ENCODE measurements around the gene MCRIP1. TPM values are rescaled to one million over a fixed set of nuclear protein-coding genes. Genes with fewer than 3 reads are reported as not detected.
A peak's percentile ranks its signal among the peaks of the same experiment; 100 is the strongest.

The MCRIP1 gene
- total and polyA plus RNA-seq, 9 of the 15 experiments (the other 6 are each of a cell fraction or from before 2014, with no cell fraction given): 0.39 to 35.8 (median 9.7) TPM

GRCh38 chr17:81822996-81823819, 9.9 kb downstream of the MCRIP1 start:
- Histone ChIP-seq H3K9me3 (replicated peaks; ENCODE audit: control insufficient read depth, insufficient read depth, low read depth, low read length) (no peaks in the 10 kb centered on the region), H3K27me3 (ENCODE audit: control insufficient read depth in 2 of 2, insufficient read depth in 2 of 2, low read length in 2 of 2) (no peaks in the 10 kb centered on the region), H3K9ac (ENCODE audit: insufficient read depth in 1 of 2, low read depth in 2 of 2, low read length in 2 of 2) (peak overlapping the region in 1 of 2 experiments; percentile 93; a peak in 2 of 4 replicates), H3K36me3 (ENCODE audit: control insufficient read depth, insufficient read depth, low read length) (no peaks in the 10 kb centered on the region), H2AFZ (ENCODE audit: low read depth, low read length) (no peak overlapping the region), H3K79me2 (ENCODE audit: control insufficient read depth, insufficient read depth, low read length) (no peaks in the 10 kb centered on the region), H3K9me1 (ENCODE audit: control insufficient read depth, insufficient read depth, low read length) (no peaks in the 10 kb centered on the region), H3K4me1 (replicated peaks in 1 of 2; ENCODE audit: control insufficient read depth in 2 of 2, insufficient read depth in 2 of 2, low read length in 2 of 2) (peaks cover 17 to 68% of the 10 kb centered on the region in 2 experiments), H4K20me1 (replicated peaks; ENCODE audit: control insufficient read depth, insufficient read depth, low read length) (no peaks in the 10 kb centered on the region), H3K27ac (ENCODE audit: extremely low read depth, low read depth, low read length) (peak overlapping the region; percentile 84; the same call in 1 of the 3 replicates), H3K4me2 (ENCODE audit: insufficient read depth, low read length) (no peak overlapping the region), H3K4me3 (no peak overlapping the region)
- DNase-seq (ENCODE audit: extremely low read depth in 1 of 4, low spot score in 3 of 4) (no peak), FAIRE-seq (no peak), ATAC-seq (no peak)
- POLR2A ChIA-PET: interaction anchor here (1.0 kb wide), 1 partner anchor 11 kb away, joined by 4 read pairs; the partner anchor contains the start of gene MCRIP1
- intact Hi-C loops (cut with micrococcal nuclease) (loop anchor here (5.0 kb wide), 1 partner anchor 39 kb away; the partner anchor contains the start of gene P4HB), in situ Hi-C loops (cut with MboI) (no loop called here)
- BruUV-seq (replicated peaks): no TSS peak
- CTCF ChIA-PET (ENCODE audit: low intra/inter-chr PET ratio): no interaction called here
- TF ChIP-seq ZEB2 (IDR thresholded peaks at IDR 0.05) (no peak), POLR2G (IDR thresholded peaks at IDR 0.05; ENCODE audit: low read depth, low read length) (0 out of 2 replicates have a peak, but pooled peaks have one; percentile 8)
- WGBS (ENCODE audit: insufficient coverage, low coverage, missing lambda C conversion rate): 94% methylated on average over 13 of the region's 30 CpGs

DNA sequence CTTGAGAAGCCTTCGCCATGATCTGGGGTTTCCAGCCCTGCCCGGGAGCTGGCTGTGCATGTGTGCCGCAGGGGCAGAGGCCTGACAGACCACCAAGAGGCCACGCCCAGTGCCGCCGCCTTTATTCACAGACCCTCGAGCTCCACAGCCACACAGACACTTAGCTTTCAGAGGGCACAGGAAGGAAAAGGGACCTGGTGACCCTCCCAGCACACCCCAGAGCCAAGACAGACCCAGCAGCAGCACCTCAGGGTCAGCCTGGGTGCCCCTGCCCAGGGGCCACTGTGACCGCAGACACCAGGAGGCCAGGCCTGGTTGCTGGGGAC, 10.8 kb downstream of the MCRIP1 start:
- ChIA-PET POLR2A (interaction anchor here (0.6 to 1.2 kb wide), 12 partner anchors 11 to 97 kb away, joined by 3 to 5 read pairs (median 3); partner anchors contain the start of gene MCRIP1), CTCF (ENCODE audit: low intra/inter-chr PET ratio) (interaction anchor here (0.7 kb wide), 1 partner anchor 89 kb away, joined by 4 read pairs; no protein-coding TSS in a partner anchor)
- Histone ChIP-seq H3K79me2 (ENCODE audit: control insufficient read depth, insufficient read depth, low read length) (no peaks in the 10 kb centered on the region), H3K4me1 (replicated peaks in 1 of 2; ENCODE audit: control insufficient read depth in 2 of 2, insufficient read depth in 2 of 2, low read length in 2 of 2) (peaks cover 19 to 70% of the 10 kb centered on the region in 2 experiments), H4K20me1 (replicated peaks; ENCODE audit: control insufficient read depth, insufficient read depth, low read length) (no peaks in the 10 kb centered on the region), H3K27me3 (ENCODE audit: control insufficient read depth in 2 of 2, insufficient read depth in 2 of 2, low read length in 2 of 2) (no peaks in the 10 kb centered on the region), H3K27ac (ENCODE audit: extremely low read depth, low read depth, low read length) (peak overlapping the region; percentile 84), H2AFZ (ENCODE audit: low read depth, low read length) (peak overlapping the region; percentile 90), H3K9ac (ENCODE audit: insufficient read depth in 1 of 2, low read depth in 2 of 2, low read length in 2 of 2) (peak overlapping the region; percentile 69 to 93), H3K4me3 (no peak overlapping the region), H3K36me3 (ENCODE audit: control insufficient read depth, insufficient read depth, low read length) (no peaks in the 10 kb centered on the region), H3K9me1 (ENCODE audit: control insufficient read depth, insufficient read depth, low read length) (no peaks in the 10 kb centered on the region), H3K4me2 (ENCODE audit: insufficient read depth, low read length) (peak overlapping the region; percentile 67; the same call in 1 of the 2 replicates), H3K9me3 (replicated peaks; ENCODE audit: control insufficient read depth, insufficient read depth, low read depth, low read length) (no peaks in the 10 kb centered on the region)
- DNase-seq (ENCODE audit: extremely low read depth in 1 of 4, low spot score in 3 of 4): no peak
- no TSS peak for BruUV-seq (replicated peaks)
- ATAC-seq: peak; percentile 6; the same call in 2 of the 3 replicates
- in situ Hi-C loops (cut with MboI) (no loop called here), intact Hi-C loops (cut with micrococcal nuclease) (loop anchor here (5.0 kb wide), 1 partner anchor 40 kb away; the partner anchor contains the start of gene P4HB)
- 43% methylated on average over 7 of the region's 8 CpGs for WGBS (ENCODE audit: insufficient coverage, low coverage, missing lambda C conversion rate)
- FAIRE-seq: no peak
- TF ChIP-seq, protein P1, sequence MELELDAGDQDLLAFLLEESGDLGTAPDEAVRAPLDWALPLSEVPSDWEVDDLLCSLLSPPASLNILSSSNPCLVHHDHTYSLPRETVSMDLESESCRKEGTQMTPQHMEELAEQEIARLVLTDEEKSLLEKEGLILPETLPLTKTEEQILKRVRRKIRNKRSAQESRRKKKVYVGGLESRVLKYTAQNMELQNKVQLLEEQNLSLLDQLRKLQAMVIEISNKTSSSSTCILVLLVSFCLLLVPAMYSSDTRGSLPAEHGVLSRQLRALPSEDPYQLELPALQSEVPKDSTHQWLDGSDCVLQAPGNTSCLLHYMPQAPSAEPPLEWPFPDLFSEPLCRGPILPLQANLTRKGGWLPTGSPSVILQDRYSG (tag; conservative IDR thresholded peaks at IDR 0.05; ENCODE audit: low read depth): 0 out of 2 replicates have a peak, but pooled peaks have one; percentile 10
- no peak for TF ChIP-seq MEF2A (IDR thresholded peaks at IDR 0.05; ENCODE audit: control insufficient read depth, low read depth, low read length)
- TF ChIP-seq, protein P2, sequence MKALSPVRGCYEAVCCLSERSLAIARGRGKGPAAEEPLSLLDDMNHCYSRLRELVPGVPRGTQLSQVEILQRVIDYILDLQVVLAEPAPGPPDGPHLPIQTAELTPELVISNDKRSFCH (CRISPR knock-in tag; IDR thresholded peaks at IDR 0.05): no peak
- TF ChIP-seq, protein P2 (tag; IDR thresholded peaks at IDR 0.05): 0 out of 2 replicates have a peak, but pooled peaks have one; percentile 85
- TF ChIP-seq HNRNPLL (IDR thresholded peaks at IDR 0.05; ENCODE audit: low read depth, low read length, poor library complexity, severe bottlenecking): no peak
- TF ChIP-seq TCFL5 (CRISPR knock-in tag; conservative IDR thresholded peaks at IDR 0.05): no peak
- no peak for TF ChIP-seq CBX2 (IDR thresholded peaks at IDR 0.05; ENCODE audit: insufficient read depth, low read length, poor library complexity, severe bottlenecking)
- TF ChIP-seq FOXJ2 (tag; IDR thresholded peaks at IDR 0.05): no peak
- no peak for TF ChIP-seq ZNF253 (CRISPR knock-in tag; conservative IDR thresholded peaks at IDR 0.05)
- TF ChIP-seq ZNF695 (CRISPR knock-in tag; IDR thresholded peaks at IDR 0.05): no peak
- no peak for TF ChIP-seq XRCC5 (IDR thresholded peaks at IDR 0.05; ENCODE audit: low read depth, low read length)

Data from K562 (cell line).